A375 (cell line): ENCODE data around the gene CHRNA10. TPM values are rescaled to one million over a fixed set of nuclear protein-coding genes. Genes with fewer than 3 reads are reported as not detected.

Experiments
- small RNA-seq: library from RNA; depleted of rRNA; stranded (forward); fragments of <200 nt; gene quantifications from one replicate; pipeline ENCODE3, GENCODE V24; 2014
- total RNA-seq: library from RNA; depleted of rRNA; stranded (reverse); fragments of >200 nt; shearing (Covaris generic); gene quantifications from 2 replicates; pipeline ENCODE4 v1.2.3, GENCODE V29; 2014; rRNA removed

CHRNA10 gene
- total RNA-seq = 0.41 and 1.4 TPM in 2 replicates

DNA sequence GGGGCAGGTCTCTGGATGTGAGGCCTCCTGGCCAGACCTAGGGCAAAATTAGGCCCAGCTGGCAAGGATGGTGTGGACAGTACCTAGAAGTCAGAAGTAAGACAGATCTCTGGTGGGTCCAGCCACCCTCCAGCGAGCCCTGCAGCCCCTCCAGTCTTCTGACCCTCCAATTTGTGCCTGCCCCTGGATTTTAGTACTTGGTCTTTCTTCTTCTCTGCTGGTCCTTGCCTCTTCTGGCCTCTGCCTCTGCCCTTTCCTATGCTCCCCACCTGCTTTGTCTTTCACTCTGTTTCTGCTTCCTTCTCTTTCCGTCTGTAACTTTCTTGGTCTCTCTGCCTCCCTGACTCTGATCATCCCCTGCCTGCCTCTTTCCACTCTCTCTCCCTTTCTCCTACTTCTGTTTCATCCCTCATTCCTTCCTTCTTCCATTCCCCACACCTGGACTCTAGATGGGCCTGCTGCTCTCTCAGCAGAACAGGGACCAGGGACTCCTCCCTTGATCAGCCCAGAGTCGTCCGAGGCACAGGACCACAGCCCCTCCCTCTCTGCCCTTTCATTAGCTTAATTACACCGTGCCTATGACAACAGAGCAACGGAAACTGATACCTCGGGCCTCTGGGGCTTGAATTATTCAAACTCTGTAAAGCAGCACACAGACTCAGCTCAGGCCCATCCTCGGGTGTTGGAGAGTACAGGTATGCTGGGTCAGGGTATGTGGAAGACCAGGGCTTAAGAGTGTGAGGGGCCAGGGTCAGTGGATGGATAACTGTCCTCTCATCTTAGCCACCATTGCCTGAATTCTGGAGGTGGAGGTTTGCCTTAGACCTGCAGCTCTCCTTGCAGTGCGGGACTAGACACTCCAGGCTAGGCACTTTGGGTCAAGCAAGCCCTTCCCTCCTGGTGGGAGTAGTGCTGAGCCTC, at the start of gene CHRNA10:
Gene CHRNA10 (minus strand): TSS at position 51 of the 921 bp plus-strand sequence. CDS start 72 bp downstream, outside the sequence.

GRCh38 chr11:3644817-3645235, 26.4 kb downstream of the CHRNA10 start, which contains the start of gene ART1:
Gene ART1, plus strand, starts transcription at chr11:3645128. Its CDS starts 14,086 bp downstream, at chr11:3659214.

DNA sequence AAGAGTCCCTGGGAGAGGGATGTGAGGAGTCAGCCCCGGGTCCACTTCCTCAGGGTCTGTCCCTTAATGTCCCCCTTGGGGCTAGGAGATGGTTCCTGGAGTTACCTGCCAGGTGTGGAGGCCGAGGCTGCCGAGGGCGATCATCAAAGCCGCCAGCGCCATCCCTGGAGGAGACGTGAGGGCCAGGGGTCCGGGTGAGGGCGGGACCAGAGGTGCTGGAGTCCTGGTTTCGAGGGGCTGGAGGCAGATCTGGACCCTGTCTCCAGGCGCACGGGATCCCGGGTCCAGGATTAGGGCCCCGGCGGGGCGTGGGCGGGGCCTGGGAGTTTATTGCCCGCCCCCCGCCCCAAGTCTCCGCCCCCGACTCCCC, 29.5 kb downstream of the CHRNA10 start, which contains the start of gene ART5:
Gene ART5 (minus strand): TSS at position 292 of the 370 bp plus-strand sequence. CDS start 130 bp downstream, at position 162.

Small RNAs within 50 kb of the gene (small RNA-seq; reads per million reads assigned to genes)
- gene RF00019 (not detected), gene RNU6-1143P (not detected)

Other genes starting within 250 kb of the CHRNA10 start
- not detected in 2 replicates for gene ART5, start 29.4 kb downstream of the CHRNA10 start, total RNA-seq
- not detected in 2 replicates for gene ART1, start 26.3 kb downstream of the CHRNA10 start, total RNA-seq
- 73.4 and 108 TPM in 2 replicates for gene NUP98, start 126.2 kb upstream of the CHRNA10 start, total RNA-seq
- gene PGAP2, start 137.2 kb upstream of the CHRNA10 start, total RNA-seq = 8.5 and 18.5 TPM in 2 replicates
- 11.8 and 17.5 TPM in 2 replicates for gene RHOG, start 169.6 kb upstream of the CHRNA10 start, total RNA-seq
- 9.6 and 11.0 TPM in 2 replicates for gene STIM1, start 184.3 kb upstream of the CHRNA10 start, total RNA-seq